A549 (cell line): Measurements from ENCODE around the gene SIRT4. TPM values are rescaled to one million over a fixed set of nuclear protein-coding genes. Genes with fewer than 3 reads are reported as not detected.

Source experiments
- ATAC-seq, 2 experiments: fragments of 200-7000 bp in 1 of 2; fragments of >200 bp in 1 of 2; cut with Nextera tagmentation in 1 of 2; cut with Tn5 transposase in 1 of 2; 3 replicates each; pipeline versions ENCODE4 v1.8.0 to v1.9.1; 2018 to 2020; ENCODE audit warnings: mild to moderate bottlenecking in 1 of 2, moderate library complexity in 1 of 2
- CTCF ChIA-PET: fragments of 300-600 bp; sonication (Branson Sonifier 250); formaldehyde crosslinking; extraction: SDS; loops from one replicate; lab custom pipeline; 2021; ENCODE audit warnings: antibody characterized with exemption, inconsistent platforms; lab: Yijun Ruan, JAX
- POLR2A ChIA-PET: fragments of 350-600 bp; formaldehyde crosslinking; extraction: SDS; loops from one replicate; lab custom pipeline; 2021; ENCODE audit warnings: antibody characterized with exemption, inconsistent platforms; lab: Yijun Ruan, JAX
- DNase-seq, 2 experiments: peaks; one replicate each; pipeline versions ENCODE4 v3.0.0 to v3.0.0-alpha.2; 2011 to 2016; ENCODE audit warnings: low read depth in 1 of 2, low spot score in 1 of 2
- FAIRE-seq: peaks from 2 replicates; lab custom pipeline; 2011; peaks lifted over from hg19 to GRCh38; lab: Jason Lieb, UNC
- H3K27ac ChIP-seq, 2 experiments: fragments of >200 bp; sonication (Bioruptor Twin); formaldehyde crosslinking; 3 replicates each; pipeline ENCODE4 v1.5.1; 2016 to 2017
- H3K4me1 ChIP-seq: fragments of >200 bp; sonication (Bioruptor Twin); formaldehyde crosslinking; 3 replicates; pipeline ENCODE4 v1.6.1; 2016
- H3K4me2 ChIP-seq: fragments of >200 bp; sonication (Bioruptor Twin); formaldehyde crosslinking; 3 replicates; pipeline ENCODE4 v1.6.1; 2016
- H3K4me3 ChIP-seq: fragments of >200 bp; sonication (Bioruptor Twin); formaldehyde crosslinking; 3 replicates; pipeline ENCODE4 v1.5.1; 2016
- H3K9me3 ChIP-seq: fragments of >200 bp; sonication (Bioruptor Twin); formaldehyde crosslinking; 3 replicates; pipeline ENCODE4 v1.6.1; 2016
- CBX2 ChIP-seq: fragments of 200-600 bp; sonication (generic); IDR thresholded peaks from 2 replicates; pipeline ENCODE4 v1.6.1; 2016; ENCODE audit warnings: low read depth, mild to moderate bottlenecking, borderline replicate concordance
- CBX8 ChIP-seq: fragments of 200-600 bp; sonication (generic); IDR thresholded peaks from 2 replicates; pipeline ENCODE4 v1.6.1; 2016
- CEBPB ChIP-seq, 2 experiments: fragments of >200 bp in 1 of 2; sonication (Bioruptor Twin) in 1 of 2; formaldehyde crosslinking in 1 of 2; IDR thresholded peaks; 2 replicates each; pipeline ENCODE4 v1.6.1; 2012 to 2016
- CHD2 ChIP-seq: fragments of 150-350 bp; IDR thresholded peaks from 2 replicates; pipeline ENCODE4 v1.6.1; 2014; ENCODE audit warnings: low read length; ENCODE audit not compliant: partially characterized antibody
- EHF ChIP-seq: fragments of 250-450 bp; sonication (Bioruptor Pico); IDR thresholded peaks from 2 replicates; pipeline ENCODE4 v1.5.0; 2020; ENCODE audit warnings: mild to moderate bottlenecking
- EHMT2 ChIP-seq: fragments of 200-600 bp; sonication (generic); IDR thresholded peaks from 2 replicates; pipeline ENCODE4 v1.6.1; 2016; ENCODE audit warnings: antibody characterized with exemption, low read depth, mild to moderate bottlenecking, moderate library complexity
- EP300 ChIP-seq, 2 experiments: fragments of >200 bp; sonication (Bioruptor Twin); formaldehyde crosslinking; IDR thresholded peaks; 2 replicates in 1 of 2; 3 replicates in 1 of 2; pipeline ENCODE4 v1.6.1; 2016 to 2017
- ESRRA ChIP-seq: fragments of 150-350 bp; IDR thresholded peaks from 2 replicates; pipeline ENCODE4 v1.6.1; 2014; ENCODE audit warnings: mild to moderate bottlenecking, low read length, borderline replicate concordance
- FOSB ChIP-seq: fragments of 250-450 bp; sonication (Bioruptor Pico); IDR thresholded peaks from 2 replicates; pipeline ENCODE4 v1.5.0; 2020; ENCODE audit warnings: mild to moderate bottlenecking, moderate library complexity
- HDAC2 ChIP-seq: fragments of 200-600 bp; sonication (generic); IDR thresholded peaks from 2 replicates; pipeline ENCODE4 v1.6.1; 2016
- HEYL ChIP-seq: fragments of 250-450 bp; sonication (Bioruptor Pico); IDR thresholded peaks from 2 replicates; pipeline ENCODE4 v1.8.0; 2021; ENCODE audit warnings: mild to moderate bottlenecking, moderate library complexity
- HOXA7 ChIP-seq: fragments of 250-450 bp; sonication (Bioruptor Pico); IDR thresholded peaks from 2 replicates; pipeline ENCODE4 v1.5.0; 2020; ENCODE audit warnings: mild to moderate bottlenecking, moderate library complexity
- HOXB5 ChIP-seq: fragments of 250-450 bp; sonication (Bioruptor Pico); IDR thresholded peaks from 2 replicates; pipeline ENCODE4 v1.5.0; 2020; ENCODE audit warnings: mild to moderate bottlenecking, moderate library complexity
- JUN ChIP-seq, 2 experiments: fragments of >200 bp; sonication (Bioruptor Twin); formaldehyde crosslinking; IDR thresholded peaks; 2 replicates in 1 of 2; 3 replicates in 1 of 2; pipeline ENCODE4 v1.6.1; 2016 to 2017
- KDM5A ChIP-seq: fragments of 200-600 bp; sonication (generic); IDR thresholded peaks from 2 replicates; pipeline ENCODE4 v1.6.1; 2016; ENCODE audit warnings: antibody characterized with exemption, mild to moderate bottlenecking
- NR3C1 ChIP-seq: fragments of >200 bp; sonication (Bioruptor Twin); formaldehyde crosslinking; IDR thresholded peaks from 3 replicates; pipeline ENCODE4 v1.6.1; 2017
- PHF8 ChIP-seq: fragments of 200-600 bp; sonication (generic); IDR thresholded peaks from 2 replicates; pipeline ENCODE4 v1.6.1; 2016; ENCODE audit warnings: low read depth, mild to moderate bottlenecking, antibody characterized with exemption, moderate library complexity, borderline replicate concordance
- POLR2A ChIP-seq: IDR thresholded peaks from 2 replicates; pipeline ENCODE4 v1.6.1; 2012; ENCODE audit warnings: mild to moderate bottlenecking, low read length
- RAD21 ChIP-seq, 2 experiments: fragments of >200 bp in 1 of 2; sonication (Bioruptor Twin) in 1 of 2; formaldehyde crosslinking in 1 of 2; IDR thresholded peaks in 1 of 2; conservative IDR thresholded peaks in 1 of 2; 2 replicates in 1 of 2; 3 replicates in 1 of 2; pipeline ENCODE4 v1.6.1; 2012 to 2018; ENCODE audit warnings: inconsistent platforms in 1 of 2
- RARB ChIP-seq: fragments of 250-450 bp; sonication (Bioruptor Pico); IDR thresholded peaks from 2 replicates; pipeline ENCODE4 v1.8.0; 2021; ENCODE audit warnings: mild to moderate bottlenecking, moderate library complexity
- RCOR1 ChIP-seq: fragments of 150-350 bp; IDR thresholded peaks from 2 replicates; pipeline ENCODE4 v1.6.1; 2014; ENCODE audit warnings: antibody characterized with exemption, low read length, low read depth
- RFX5 ChIP-seq: fragments of 450-650 bp; IDR thresholded peaks from 2 replicates; pipeline ENCODE4 v1.7.1; 2014; ENCODE audit warnings: antibody characterized with exemption, mild to moderate bottlenecking, moderate library complexity
- TP53 ChIP-seq: fragments of 250-450 bp; sonication (Bioruptor Pico); IDR thresholded peaks from 2 replicates; pipeline ENCODE4 v1.5.0; 2021; ENCODE audit warnings: mild to moderate bottlenecking, moderate library complexity
- ZC3H11A ChIP-seq: fragments of 450-650 bp; IDR thresholded peaks from 2 replicates; pipeline ENCODE4 v1.6.1; 2014; ENCODE audit warnings: antibody characterized with exemption, mild to moderate bottlenecking
- WGBS: methylation state at CpG from one replicate; pipeline ENCODE4 v1.1.6; 2017; ENCODE audit errors: missing lambda C conversion rate; 5-methylcytosine and 5-hydroxymethylcytosine counted together
- polyA plus RNA-seq, 4 experiments: library from polyadenylated mRNA; depleted of rRNA in 3 of 4; stranded (reverse); fragments of >200 nt; fragmentation: RNase III in 1 of 4; extraction: RNeasy Plus Mini Kit Qiagen cat#74134 plus additional on column Dnase treatment in 1 of 4; gene quantifications; 2 replicates in 3 of 4; 3 replicates in 1 of 4; pipeline ENCODE4 v1.2.3, GENCODE V29; 2011 to 2017
- TF ChIP-seq, protein P1 (sequence below): fragments of >200 bp; sonication (Bioruptor Twin); formaldehyde crosslinking; IDR thresholded peaks from 3 replicates; pipeline ENCODE4 v1.6.1; 2016
- TF ChIP-seq, protein P2 (sequence below): fragments of 450-650 bp; IDR thresholded peaks from 2 replicates; pipeline ENCODE4 v1.6.1; 2014; ENCODE audit warnings: antibody characterized with exemption
- TF ChIP-seq, protein P3 (sequence below): IDR thresholded peaks from 2 replicates; pipeline ENCODE4 v1.6.1; 2012
- TF ChIP-seq, protein P4 (sequence below): fragments of 250-450 bp; sonication (Bioruptor Pico); IDR thresholded peaks from 2 replicates; pipeline ENCODE4 v1.5.0; 2020; ENCODE audit warnings: low read depth, mild to moderate bottlenecking, moderate library complexity
- TF ChIP-seq, protein P5 (sequence below): fragments of 200-600 bp; sonication (generic); IDR thresholded peaks from 2 replicates; pipeline ENCODE4 v1.6.1; 2016; ENCODE audit warnings: antibody characterized with exemption, mild to moderate bottlenecking, moderate library complexity
- TF ChIP-seq, protein P6 (sequence below): fragments of 150-350 bp; IDR thresholded peaks from 2 replicates; pipeline ENCODE4 v1.6.1; 2014; ENCODE audit warnings: low read depth, mild to moderate bottlenecking, low read length
- TF ChIP-seq, protein P7 (sequence below): IDR thresholded peaks from 2 replicates; pipeline ENCODE4 v1.6.1; 2012

The SIRT4 gene
- polyA plus RNA-seq, 2 of the 4 experiments (the other 2 are of a cell fraction): 1.6 TPM

DNA sequence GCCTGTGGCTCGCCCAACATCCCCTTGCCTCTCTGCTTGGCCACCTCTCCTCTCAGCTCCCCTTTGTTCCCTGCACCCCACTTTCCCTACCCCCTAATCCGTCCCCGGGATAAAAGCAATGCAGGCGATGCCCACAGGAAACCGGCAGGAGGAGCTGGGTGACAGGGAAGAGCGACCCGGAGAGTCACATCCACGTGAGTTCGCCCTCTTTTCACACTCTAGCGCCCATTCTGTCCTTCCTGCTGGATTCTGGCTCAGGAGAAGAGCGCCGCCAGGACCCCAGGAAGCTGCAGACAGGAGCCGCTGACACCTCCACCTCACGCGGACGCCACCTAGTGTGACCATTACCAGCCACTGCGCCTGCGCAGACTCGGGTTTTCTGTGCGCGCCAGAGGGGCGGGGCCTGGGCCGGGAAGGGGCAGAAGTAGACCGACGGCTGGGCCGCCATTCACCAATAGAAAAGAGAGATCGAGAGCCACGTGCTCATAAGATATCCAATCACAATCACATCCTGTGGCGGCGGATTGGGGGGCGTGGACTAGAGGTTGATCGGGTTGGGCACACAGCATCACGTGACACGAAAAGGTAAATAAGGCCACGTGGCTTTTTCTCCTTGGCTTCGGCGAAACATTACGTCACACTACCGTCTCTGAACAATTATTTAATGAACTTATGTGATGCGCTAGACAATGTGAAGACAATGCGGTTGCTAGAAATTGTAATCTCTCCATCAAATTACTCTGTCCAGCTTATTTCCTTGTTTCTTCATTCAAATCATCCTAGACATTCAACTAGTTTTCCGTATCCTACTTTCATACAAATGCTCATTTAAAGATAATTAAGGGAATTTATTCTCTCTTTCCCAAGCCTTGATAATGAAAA is 15.3 kb downstream of the SIRT4 start:
- peak overlapping the region; percentile 83 to 90 for H3K27ac ChIP-seq
- DNase-seq (peak; percentile 99 to 100), FAIRE-seq (peak; percentile 97), ATAC-seq (peak; percentile 94 to 98)
- peak overlapping the region; percentile 56 for H3K4me3 ChIP-seq
- peak overlapping the region; percentile 91 for H3K4me2 ChIP-seq
- ChIA-PET CTCF (interaction anchor here (0.7 to 4.1 kb wide), 16 partner anchors 7 to 351 kb away, joined by 3 to 53 read pairs (median 4); partner anchors contain the start of genes PLA2G1B, PXN and SIRT4), POLR2A (interaction anchor here (0.6 to 2.5 kb wide), 11 partner anchors 11 to 1375 kb away, joined by 3 to 22 read pairs (median 5); partner anchors contain the start of genes POP5, RNU4-1, RNU4-2 and RPLP0)
- H3K4me1 ChIP-seq: peaks cover 23% of the 10 kb centered on the region
- no peaks in the 10 kb centered on the region for H3K9me3 ChIP-seq
- WGBS: 4% methylated on average over 38 of the region's 42 CpGs
- TF ChIP-seq CBX2: no peak
- TF ChIP-seq, protein P1, sequence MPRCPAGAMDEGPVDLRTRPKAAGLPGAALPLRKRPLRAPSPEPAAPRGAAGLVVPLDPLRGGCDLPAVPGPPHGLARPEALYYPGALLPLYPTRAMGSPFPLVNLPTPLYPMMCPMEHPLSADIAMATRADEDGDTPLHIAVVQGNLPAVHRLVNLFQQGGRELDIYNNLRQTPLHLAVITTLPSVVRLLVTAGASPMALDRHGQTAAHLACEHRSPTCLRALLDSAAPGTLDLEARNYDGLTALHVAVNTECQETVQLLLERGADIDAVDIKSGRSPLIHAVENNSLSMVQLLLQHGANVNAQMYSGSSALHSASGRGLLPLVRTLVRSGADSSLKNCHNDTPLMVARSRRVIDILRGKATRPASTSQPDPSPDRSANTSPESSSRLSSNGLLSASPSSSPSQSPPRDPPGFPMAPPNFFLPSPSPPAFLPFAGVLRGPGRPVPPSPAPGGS: peak; percentile 60; the same call in 1 of the 3 replicates
- TF ChIP-seq CEBPB (IDR thresholded peaks at IDR 0.05): peak in 1 of 2 experiments; percentile 53; a peak in 1 of 4 replicates
- no peak for TF ChIP-seq TP53 (CRISPR knock-in tag)
- TF ChIP-seq EP300 (IDR thresholded peaks at IDR 0.05): no peak
- peak; percentile 30 to 70; a peak in 3 of 5 replicates for TF ChIP-seq JUN (IDR thresholded peaks at IDR 0.05)
- TF ChIP-seq RARB (CRISPR knock-in tag): no peak
- TF ChIP-seq, protein P2, sequence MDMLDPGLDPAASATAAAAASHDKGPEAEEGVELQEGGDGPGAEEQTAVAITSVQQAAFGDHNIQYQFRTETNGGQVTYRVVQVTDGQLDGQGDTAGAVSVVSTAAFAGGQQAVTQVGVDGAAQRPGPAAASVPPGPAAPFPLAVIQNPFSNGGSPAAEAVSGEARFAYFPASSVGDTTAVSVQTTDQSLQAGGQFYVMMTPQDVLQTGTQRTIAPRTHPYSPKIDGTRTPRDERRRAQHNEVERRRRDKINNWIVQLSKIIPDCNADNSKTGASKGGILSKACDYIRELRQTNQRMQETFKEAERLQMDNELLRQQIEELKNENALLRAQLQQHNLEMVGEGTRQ: peak; percentile 100
- TF ChIP-seq RCOR1: no peak
- no peak for TF ChIP-seq CBX8
- 0 out of 2 replicates have a peak, but pooled peaks have one; percentile 20 for TF ChIP-seq RFX5
- no peak for TF ChIP-seq FOSB (CRISPR knock-in tag)
- no peak for TF ChIP-seq EHMT2
- TF ChIP-seq, protein P3, sequence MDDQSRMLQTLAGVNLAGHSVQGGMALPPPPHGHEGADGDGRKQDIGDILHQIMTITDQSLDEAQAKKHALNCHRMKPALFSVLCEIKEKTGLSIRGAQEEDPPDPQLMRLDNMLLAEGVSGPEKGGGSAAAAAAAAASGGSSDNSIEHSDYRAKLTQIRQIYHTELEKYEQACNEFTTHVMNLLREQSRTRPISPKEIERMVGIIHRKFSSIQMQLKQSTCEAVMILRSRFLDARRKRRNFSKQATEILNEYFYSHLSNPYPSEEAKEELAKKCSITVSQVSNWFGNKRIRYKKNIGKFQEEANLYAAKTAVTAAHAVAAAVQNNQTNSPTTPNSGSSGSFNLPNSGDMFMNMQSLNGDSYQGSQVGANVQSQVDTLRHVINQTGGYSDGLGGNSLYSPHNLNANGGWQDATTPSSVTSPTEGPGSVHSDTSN: no peak
- no peak for TF ChIP-seq ZC3H11A
- TF ChIP-seq EHF (CRISPR knock-in tag): peak; percentile 73
- no peak for TF ChIP-seq CHD2
- TF ChIP-seq, protein P4, sequence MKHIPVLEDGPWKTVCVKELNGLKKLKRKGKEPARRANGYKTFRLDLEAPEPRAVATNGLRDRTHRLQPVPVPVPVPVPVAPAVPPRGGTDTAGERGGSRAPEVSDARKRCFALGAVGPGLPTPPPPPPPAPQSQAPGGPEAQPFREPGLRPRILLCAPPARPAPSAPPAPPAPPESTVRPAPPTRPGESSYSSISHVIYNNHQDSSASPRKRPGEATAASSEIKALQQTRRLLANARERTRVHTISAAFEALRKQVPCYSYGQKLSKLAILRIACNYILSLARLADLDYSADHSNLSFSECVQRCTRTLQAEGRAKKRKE (CRISPR knock-in tag): 0 out of 2 replicates have a peak, but pooled peaks have one; percentile 66
- TF ChIP-seq HOXA7 (CRISPR knock-in tag): no peak
- peak; percentile 92 for TF ChIP-seq HOXB5 (CRISPR knock-in tag)
- TF ChIP-seq POLR2A: peak; percentile 89
- TF ChIP-seq, protein P5, sequence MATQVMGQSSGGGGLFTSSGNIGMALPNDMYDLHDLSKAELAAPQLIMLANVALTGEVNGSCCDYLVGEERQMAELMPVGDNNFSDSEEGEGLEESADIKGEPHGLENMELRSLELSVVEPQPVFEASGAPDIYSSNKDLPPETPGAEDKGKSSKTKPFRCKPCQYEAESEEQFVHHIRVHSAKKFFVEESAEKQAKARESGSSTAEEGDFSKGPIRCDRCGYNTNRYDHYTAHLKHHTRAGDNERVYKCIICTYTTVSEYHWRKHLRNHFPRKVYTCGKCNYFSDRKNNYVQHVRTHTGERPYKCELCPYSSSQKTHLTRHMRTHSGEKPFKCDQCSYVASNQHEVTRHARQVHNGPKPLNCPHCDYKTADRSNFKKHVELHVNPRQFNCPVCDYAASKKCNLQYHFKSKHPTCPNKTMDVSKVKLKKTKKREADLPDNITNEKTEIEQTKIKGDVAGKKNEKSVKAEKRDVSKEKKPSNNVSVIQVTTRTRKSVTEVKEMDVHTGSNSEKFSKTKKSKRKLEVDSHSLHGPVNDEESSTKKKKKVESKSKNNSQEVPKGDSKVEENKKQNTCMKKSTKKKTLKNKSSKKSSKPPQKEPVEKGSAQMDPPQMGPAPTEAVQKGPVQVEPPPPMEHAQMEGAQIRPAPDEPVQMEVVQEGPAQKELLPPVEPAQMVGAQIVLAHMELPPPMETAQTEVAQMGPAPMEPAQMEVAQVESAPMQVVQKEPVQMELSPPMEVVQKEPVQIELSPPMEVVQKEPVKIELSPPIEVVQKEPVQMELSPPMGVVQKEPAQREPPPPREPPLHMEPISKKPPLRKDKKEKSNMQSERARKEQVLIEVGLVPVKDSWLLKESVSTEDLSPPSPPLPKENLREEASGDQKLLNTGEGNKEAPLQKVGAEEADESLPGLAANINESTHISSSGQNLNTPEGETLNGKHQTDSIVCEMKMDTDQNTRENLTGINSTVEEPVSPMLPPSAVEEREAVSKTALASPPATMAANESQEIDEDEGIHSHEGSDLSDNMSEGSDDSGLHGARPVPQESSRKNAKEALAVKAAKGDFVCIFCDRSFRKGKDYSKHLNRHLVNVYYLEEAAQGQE: no peak
- TF ChIP-seq, protein P6, sequence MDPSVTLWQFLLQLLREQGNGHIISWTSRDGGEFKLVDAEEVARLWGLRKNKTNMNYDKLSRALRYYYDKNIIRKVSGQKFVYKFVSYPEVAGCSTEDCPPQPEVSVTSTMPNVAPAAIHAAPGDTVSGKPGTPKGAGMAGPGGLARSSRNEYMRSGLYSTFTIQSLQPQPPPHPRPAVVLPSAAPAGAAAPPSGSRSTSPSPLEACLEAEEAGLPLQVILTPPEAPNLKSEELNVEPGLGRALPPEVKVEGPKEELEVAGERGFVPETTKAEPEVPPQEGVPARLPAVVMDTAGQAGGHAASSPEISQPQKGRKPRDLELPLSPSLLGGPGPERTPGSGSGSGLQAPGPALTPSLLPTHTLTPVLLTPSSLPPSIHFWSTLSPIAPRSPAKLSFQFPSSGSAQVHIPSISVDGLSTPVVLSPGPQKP: no peak
- peak; percentile 55; the same call in 1 of the 2 replicates for TF ChIP-seq PHF8
- TF ChIP-seq, protein P7, sequence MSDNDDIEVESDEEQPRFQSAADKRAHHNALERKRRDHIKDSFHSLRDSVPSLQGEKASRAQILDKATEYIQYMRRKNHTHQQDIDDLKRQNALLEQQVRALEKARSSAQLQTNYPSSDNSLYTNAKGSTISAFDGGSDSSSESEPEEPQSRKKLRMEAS: peak; percentile 100
- TF ChIP-seq NR3C1: no peak
- TF ChIP-seq HDAC2: no peak
- peak; percentile 79; the same call in 1 of the 2 replicates for TF ChIP-seq HEYL (CRISPR knock-in tag)
- TF ChIP-seq ESRRA: no peak
- no peak for TF ChIP-seq KDM5A
- TF ChIP-seq RAD21 (conservative IDR thresholded peaks at IDR 0.05 in 1 of 2, IDR thresholded peaks at IDR 0.05 in 1 of 2): 0 out of 5 replicates have a peak, but pooled peaks have one; percentile 20 to 30
